NB4 (cell line): ENCODE measurements around the gene RPGRIP1L.
"Not testable (repeated sequence)": the region's sequence is repeated elsewhere in the genome, so short reads cannot be mapped to it uniquely, and the experiment has no call there.

Experiments
- DNase-seq: peaks from one replicate; pipeline ENCODE4 v3.0.0; 2010; ENCODE audit warnings: low read depth
- H3K4me3 ChIP-seq: one replicate; pipeline ENCODE4 v1.5.1; 2011; ENCODE audit warnings: mild to moderate bottlenecking, low read depth, low read length, moderate library complexity
- MYC ChIP-seq: IDR thresholded peaks from 2 replicates; pipeline ENCODE4 v1.6.1; 2011; ENCODE audit warnings: low read depth, low read length
- POLR2A ChIP-seq: IDR thresholded peaks from 2 replicates; pipeline ENCODE4 v1.6.1; 2011; ENCODE audit warnings: mild to moderate bottlenecking; ENCODE audit not compliant: insufficient read length; ENCODE audit errors: extremely low read depth
- TF ChIP-seq, protein P1 (sequence below): IDR thresholded peaks from 2 replicates; pipeline ENCODE4 v1.6.1; 2011; ENCODE audit warnings: low read depth, low read length
- TF ChIP-seq, protein P2 (sequence below): IDR thresholded peaks from one replicate; pipeline ENCODE4 v1.5.1; 2012; ENCODE audit warnings: low read depth, low read length

Gene RPGRIP1L

DNA sequence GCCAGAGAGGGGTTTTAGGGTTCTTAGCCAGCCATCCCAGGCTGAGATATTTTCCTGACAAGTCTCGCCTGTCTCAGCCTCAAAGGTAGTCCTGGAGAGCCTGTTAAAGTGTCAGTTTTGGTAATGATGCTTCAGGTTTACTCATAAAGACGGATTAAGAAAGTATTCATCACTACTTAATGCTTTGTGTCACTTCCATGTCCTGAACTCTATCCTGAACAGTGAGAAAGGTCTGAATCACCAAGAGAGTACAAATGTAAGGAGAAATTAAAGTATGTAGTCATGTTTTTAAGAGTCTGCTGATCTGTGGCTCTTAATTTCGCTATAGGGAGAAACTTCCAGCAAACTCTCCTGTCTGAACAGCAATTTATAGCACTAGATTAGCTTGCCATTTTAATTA lies 14.0 kb downstream of the RPGRIP1L start:
- H3K4me3 ChIP-seq = no peak overlapping the region
- DNase-seq = no peak
- TF ChIP-seq, protein P1, sequence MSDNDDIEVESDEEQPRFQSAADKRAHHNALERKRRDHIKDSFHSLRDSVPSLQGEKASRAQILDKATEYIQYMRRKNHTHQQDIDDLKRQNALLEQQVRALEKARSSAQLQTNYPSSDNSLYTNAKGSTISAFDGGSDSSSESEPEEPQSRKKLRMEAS = no peak
- TF ChIP-seq MYC = no peak
- no peak for TF ChIP-seq POLR2A
- TF ChIP-seq, protein P2, sequence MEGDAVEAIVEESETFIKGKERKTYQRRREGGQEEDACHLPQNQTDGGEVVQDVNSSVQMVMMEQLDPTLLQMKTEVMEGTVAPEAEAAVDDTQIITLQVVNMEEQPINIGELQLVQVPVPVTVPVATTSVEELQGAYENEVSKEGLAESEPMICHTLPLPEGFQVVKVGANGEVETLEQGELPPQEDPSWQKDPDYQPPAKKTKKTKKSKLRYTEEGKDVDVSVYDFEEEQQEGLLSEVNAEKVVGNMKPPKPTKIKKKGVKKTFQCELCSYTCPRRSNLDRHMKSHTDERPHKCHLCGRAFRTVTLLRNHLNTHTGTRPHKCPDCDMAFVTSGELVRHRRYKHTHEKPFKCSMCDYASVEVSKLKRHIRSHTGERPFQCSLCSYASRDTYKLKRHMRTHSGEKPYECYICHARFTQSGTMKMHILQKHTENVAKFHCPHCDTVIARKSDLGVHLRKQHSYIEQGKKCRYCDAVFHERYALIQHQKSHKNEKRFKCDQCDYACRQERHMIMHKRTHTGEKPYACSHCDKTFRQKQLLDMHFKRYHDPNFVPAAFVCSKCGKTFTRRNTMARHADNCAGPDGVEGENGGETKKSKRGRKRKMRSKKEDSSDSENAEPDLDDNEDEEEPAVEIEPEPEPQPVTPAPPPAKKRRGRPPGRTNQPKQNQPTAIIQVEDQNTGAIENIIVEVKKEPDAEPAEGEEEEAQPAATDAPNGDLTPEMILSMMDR = no peak

DNA sequence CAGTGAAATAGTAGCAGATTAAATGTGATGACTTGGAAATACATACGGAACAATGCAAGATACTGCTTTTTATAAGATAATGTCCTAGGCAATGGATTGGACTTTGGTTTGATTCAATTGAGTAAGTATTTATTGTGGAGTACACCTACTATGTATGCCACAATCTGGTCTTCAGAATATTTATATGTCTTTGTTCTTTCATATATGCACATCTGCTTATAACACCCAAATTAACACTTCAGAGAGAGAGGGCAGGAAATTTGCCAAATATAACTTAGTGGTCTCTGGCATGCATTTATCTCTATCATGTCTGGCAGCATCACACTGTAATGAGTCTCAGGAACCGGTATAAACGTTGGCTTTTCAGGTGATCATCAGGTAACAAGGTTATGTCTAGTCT lies 16.9 kb downstream of the RPGRIP1L start:
- TF ChIP-seq, protein P2 = no peak
- TF ChIP-seq POLR2A = no peak
- TF ChIP-seq, protein P1 = no peak
- TF ChIP-seq MYC = no peak
- no peak overlapping the region for H3K4me3 ChIP-seq
- DNase-seq = no peak

DNA sequence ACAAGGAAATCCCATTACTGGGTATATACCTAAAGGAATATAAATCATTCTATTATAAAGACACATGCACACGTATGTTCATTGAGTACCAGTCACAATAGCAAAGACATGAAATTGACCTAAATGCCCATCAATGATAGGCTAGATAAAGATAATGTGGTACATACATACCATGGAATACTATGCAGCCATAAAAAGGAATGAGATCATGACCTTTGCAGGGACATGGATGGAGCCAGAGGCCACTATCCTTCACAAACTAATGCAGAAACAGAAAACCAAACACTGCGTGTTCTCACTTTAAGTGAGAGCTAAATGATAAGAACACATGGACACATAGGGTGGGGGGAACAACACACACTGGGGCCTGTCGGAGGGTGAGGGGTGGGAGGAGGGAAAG lies 18.3 kb downstream of the RPGRIP1L start:
- not testable (repeated sequence) for H3K4me3 ChIP-seq, DNase-seq

DNA sequence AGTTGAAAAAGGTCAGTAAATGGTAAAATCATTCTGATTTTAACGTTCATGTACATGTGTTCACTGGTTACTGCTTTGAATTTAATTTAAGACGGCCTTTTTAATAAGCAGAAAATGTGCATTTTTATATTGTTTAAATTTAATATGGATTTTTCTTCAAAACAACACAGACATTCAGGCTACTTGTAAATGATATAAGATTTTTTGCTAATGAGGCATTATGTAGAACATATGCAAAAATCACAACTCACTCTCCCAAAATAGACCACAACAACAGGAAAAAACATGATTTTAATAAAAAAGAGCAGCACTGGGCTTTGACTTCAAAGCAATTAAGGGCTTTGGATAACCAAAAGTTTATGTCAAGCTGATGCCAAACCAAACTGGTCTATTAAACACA lies 22.3 kb downstream of the RPGRIP1L start:
- TF ChIP-seq POLR2A (no peak), MYC (no peak)
- TF ChIP-seq, protein P1 = no peak
- TF ChIP-seq, protein P2 = no peak
- DNase-seq = no peak
- no peak overlapping the region for H3K4me3 ChIP-seq

DNA sequence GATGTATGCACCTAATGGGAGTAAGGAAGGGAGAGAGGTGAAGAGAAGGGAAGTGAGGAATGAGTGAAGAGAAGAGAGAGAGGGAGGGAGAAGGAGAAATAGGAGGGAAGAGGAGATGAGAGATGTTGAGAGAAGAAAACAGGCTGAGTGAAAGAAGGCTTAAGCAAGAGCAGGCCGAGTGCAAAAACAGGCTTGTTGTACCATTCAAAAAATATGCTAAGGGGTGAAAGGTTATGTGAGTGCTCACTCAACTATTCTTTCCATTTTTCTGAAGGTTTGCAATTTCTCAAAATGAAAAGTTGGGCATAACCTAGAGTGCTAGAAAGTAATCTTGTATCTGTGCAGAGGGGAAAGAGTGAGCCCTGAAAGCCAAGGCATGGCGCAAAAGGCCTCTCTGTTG lies 22.9 kb downstream of the RPGRIP1L start:
- no peak for DNase-seq
- no peak overlapping the region for H3K4me3 ChIP-seq
- no peak for TF ChIP-seq POLR2A
- no peak for TF ChIP-seq MYC
- TF ChIP-seq, protein P2 = no peak
- TF ChIP-seq, protein P1 = no peak

DNA sequence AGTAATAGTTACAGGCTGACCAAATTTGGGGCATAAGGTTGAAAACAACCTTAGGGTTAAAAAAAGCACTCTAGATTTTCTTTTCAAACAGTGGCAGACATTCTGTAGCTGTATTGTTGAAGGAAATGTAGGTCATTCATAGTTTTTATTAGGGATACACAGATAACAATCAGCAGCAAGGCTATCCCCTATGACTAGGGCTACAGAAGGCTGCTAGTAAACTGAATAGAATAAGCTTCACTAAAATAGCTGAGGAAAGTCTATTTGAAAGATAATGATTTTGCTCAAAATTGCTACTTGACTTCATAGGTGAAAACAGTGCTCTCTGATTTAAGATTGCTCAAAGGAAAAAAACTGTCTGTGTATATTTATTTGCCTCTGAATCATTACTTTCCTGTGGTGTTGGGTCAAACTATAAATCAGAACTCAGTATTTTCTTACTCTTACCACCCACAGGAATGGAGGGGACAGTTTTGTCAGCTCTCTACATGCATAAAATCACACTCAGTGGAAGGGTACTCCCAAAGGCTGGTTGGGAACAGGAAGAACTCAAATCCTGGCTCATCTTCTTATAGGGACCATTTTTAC lies 24.8 kb downstream of the RPGRIP1L start:
- H3K4me3 ChIP-seq = no peak overlapping the region
- no peak for DNase-seq
- TF ChIP-seq, protein P1 = no peak
- TF ChIP-seq MYC (no peak), POLR2A (no peak)
- TF ChIP-seq, protein P2 = no peak
